ENCODE measurements around the gene TMEM100.
A peak's percentile ranks its signal among the peaks of the same experiment; 100 is the strongest.

The TMEM100 gene

GRCh38 chr17:55717898-55718735, 4.5 kb downstream of the TMEM100 start:
- DNase-seq, result peak; percentile 73

DNA sequence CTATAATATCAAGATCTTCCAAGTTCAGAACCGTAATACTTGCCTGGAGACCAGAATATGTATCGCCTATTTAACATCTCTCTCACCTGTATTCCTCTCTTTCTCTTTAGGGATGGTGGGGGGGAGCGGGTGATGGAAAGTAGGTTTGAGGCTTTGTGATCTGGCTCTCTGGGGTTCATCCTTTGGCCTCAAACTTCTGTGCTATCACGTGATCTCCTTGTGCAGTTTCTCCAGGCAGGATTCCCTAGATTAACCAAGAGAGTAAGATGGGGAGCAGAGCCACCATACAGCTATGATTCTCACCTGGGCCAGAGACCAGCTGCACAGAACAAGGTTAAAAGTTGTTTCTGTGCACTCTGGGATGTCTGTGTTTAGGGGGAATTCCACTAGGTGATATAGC, 5.2 kb downstream of the TMEM100 start:
- DNase-seq, result no peak

DNA sequence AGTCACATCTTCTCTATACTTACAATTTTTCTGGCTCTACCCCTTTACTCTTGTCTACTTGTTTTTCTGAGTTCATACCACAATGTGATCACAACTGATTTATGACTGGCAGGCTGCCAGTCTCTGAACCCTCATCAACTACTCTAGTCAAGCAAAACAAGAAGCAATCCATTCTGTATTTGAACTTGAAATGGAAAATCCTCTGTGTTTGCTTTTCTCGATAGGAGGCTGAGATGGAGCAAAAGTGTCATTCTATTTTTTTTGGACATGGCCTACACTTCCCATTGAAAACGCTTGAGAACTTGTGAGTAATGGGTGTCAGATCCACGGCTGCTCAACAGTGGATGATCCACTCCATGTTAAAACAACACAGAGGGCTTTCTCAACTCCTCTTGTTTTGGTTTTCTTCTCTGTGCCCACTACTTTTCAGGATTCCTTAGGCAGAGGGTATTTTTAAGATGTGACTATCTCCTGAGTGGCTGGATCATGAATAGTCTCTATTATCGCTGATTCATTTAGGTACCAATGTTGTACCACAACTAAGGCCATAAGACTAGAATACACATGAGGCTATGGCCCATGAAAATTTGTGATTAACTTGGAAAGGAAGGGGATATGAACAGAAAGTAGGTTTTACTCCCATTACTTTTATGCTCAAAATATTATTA, 11.7 kb downstream of the TMEM100 start:
- no peak for DNase-seq

DNA sequence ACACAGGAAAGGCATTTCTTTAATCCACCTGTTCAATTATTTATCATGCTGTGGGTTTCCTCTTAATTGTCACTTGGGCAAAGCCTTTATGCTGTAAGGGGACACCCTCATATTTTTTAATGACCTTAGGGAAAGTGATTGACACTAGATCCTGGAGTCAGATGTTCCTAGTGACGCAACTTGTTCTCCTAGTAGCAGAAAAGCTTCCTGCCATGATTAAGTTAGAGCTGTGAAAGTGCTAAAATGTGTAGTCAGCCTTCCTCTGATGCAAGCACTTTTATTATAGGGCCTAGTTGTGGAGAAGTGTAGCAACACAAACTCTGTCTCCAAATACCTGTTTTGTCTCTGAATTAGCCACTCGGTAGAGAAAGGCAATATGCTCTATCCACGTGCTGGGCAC, 12.3 kb downstream of the TMEM100 start:
- no peak for DNase-seq

GRCh38 chr17:55709984-55710383, 12.7 kb downstream of the TMEM100 start:
- no peak for DNase-seq

GRCh38 chr17:55709440-55709839, 13.2 kb downstream of the TMEM100 start:
- DNase-seq, result no peak

DNA sequence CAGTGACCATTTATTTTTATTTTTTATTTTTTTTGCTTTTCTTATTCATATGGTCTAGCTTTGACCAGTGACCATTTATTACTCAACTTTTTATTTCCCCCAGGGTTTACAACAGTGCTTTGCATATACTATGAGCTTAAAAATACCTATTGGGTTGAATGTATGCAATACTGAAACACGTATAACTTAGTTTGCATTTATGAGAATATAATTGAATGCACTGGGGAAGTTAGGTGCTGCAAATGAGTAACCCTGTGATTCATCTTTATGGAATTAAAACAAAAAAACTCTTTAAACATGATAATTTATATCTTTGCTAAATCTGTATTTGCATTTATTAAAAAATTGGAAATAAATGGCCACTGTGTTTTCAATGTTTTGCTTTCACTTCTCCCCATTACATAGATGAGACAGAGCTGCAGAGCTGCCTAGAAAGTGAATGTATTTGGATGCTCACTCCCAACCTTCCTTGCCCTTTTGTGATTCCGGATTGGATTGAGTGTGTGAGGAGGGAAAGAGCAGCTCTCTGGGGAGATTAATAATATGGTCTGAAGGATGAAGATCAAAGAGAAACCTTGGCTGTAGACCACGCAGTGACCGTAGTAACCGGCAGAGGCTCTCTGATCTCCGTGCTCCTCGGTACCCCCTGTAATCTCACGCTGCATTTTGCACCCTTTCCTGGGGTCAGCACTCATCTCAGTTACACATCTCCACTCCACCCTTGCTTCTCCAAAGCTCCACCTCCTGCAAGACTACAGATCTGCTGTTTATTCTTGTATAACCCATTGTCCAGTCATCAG, 14.3 kb downstream of the TMEM100 start:
- DNase-seq, result no peak

- no peak for DNase-seq
Observed at GRCh38 chr17:55706808-55707773, 15.6 kb downstream of the TMEM100 start.

DNA sequence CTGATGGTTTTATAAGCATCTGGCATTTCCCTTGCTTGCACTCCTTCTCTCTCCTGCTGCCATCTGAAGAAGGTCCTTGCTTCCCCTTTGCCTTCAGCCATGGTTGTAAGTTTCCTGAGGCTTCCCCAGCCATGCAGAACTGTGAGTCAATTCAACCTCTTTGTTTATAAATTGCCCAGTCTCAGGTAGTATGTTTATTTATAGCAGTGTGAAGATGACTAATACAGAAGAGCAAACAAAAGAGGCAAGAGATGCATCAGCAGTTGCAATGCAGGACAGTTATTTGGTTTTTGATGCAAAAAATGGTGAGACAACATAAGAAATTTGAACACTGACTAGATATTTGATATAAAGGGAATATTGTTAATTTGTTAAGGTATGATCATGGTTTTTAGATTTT, 16.8 kb downstream of the TMEM100 start:
- DNase-seq, result no peak

DNA sequence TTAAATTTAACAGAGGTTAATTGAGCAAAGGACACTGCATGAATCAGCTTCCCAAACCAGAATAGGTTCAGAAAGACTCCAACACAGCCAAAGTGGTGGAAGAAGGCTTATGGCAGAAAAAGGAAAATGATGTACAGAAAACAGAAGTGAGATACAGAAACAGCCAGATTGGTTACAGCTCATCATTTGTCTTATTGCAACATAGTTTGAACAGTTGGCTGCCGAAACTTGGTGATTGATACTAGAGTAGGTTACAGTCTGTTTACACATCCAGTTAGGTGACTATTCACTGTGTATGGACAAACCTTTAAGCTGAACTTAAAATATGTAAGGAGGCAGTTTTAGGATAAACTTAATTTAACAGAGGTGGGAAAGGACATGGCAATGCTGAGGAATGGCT, 18.3 kb downstream of the TMEM100 start:
- no peak for DNase-seq

- no peak for DNase-seq
Observed at GRCh38 chr17:55702150-55702549, 20.5 kb downstream of the TMEM100 start.

DNA sequence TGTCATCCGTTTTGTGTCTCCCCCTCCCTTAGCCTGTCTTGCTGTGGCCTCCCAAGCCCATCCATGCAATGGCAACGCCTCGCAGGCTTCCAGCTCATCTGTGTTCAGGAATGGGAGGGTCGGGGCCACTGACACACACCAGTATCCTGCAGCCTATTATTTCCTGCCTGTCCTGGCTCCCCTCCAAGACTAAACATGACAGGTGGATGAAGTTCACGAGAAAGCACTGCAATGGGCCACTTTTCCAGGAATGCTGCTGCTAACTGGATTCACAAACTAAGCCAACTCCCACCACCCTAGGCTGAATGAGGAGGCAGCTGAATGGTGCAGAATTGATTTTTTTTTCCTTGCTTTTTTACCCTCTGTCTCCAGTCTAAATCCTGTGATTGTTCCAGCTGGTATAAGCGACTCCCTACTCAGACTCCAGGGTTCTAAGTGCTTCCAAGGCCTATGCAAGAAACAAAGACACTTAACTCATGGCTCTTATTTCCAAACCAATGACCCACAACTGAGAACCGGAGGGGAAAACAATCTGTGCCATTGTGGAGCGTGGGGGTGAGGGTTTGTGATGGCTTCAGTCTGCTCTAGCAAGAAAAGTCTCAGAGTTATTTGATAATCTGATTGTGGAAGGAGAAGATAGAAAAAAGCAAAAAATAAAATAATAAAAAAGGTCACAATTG, 23.3 kb downstream of the TMEM100 start:
- no peak for DNase-seq

DNA sequence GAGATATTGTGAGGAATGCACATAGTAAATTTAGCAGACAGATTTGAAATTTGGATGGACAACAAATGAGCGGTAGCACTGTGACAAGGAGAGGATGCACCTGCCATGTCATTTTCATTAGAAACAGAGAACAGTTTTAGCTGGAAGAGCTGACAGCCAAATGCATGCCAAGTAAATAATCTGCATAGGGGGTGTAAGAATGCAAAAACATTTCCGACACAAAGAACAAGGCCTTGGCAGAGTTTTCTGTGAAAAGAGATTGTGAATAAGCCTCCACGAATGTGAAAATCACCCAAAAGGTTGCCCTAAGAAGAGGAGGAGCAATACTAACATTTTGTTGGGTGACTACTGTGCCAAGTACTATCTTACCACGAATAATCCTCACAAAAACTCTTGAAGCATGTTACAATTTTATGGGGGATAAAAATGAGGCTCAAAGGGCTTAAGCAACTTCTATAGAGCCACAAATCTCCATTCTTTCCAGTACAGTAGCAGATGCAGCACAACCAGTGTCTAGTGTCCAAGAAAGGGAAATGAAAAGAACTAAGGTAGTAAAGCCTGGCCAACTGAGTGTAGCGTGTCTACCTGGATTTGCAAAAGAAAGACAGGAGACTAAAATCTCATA, 28.3 kb downstream of the TMEM100 start:
- DNase-seq, result no peak

DNA sequence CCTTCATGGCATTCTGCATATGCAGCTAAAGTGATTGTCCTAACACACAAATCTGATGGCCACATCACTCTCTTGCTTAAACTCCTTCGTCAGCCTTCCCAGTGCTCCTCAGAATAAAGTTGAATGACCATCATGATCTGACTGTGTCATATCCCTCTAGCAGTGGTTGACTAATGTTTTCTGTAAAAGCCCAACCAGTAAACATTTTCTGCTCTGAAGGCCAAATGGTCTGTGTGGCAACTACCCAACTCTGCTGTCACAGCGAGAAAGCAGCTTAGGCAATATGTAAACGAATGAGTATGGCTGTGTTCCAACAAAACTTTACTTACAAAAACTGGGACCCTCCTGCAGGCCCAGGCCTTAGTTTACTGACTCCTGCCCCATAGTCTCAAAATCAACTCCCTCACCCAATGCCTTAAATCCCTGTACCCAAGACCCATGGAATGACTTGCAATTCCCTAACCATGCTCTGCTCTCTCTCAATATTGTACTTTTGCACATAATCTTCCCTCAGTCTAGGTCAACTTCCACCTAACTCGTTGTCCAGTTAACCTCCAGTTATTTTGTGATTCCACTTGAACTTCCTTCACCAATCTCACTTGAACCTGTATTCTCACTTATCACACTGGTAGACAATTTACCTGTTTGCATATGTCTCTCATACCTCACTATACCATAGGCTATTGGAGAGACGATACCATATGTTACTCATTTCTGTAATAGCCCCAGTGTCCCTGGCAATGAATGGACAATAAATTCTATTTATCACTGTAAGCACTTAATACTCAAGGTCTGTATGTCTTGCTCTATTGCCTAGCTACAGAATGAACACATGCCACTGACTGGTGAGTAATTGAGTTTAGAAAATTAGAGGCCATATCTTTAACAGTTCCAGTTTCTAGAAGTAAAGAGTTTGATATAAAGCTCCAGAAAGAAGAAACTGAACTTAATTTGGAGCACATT, 29.1 kb downstream of the TMEM100 start:
- no peak for DNase-seq

- DNase-seq, result no peak
Observed at GRCh38 chr17:55692276-55692675, 30.4 kb downstream of the TMEM100 start.

GRCh38 chr17:55691666-55692065, 31.0 kb downstream of the TMEM100 start:
- no peak for DNase-seq

DNA sequence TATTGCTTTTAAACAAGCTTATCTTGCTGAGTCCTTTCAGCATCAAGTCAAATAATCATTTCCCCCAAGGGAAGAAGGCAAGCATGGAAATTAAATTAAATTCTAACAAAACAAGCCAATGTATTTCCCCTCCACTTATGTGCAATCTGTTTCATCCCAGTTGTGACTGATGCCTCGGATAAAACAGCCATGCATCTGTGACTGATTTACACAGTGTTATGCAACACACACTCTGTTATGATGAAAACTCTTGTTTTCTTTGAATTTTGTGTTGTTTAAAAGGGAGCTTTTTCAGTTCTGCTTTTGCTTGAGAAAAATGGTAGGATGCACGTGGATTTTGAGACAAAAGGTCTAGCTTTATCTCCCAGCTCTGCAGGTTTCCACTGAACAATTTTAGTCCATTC, 32.6 kb downstream of the TMEM100 start:
- no peak for DNase-seq

DNA sequence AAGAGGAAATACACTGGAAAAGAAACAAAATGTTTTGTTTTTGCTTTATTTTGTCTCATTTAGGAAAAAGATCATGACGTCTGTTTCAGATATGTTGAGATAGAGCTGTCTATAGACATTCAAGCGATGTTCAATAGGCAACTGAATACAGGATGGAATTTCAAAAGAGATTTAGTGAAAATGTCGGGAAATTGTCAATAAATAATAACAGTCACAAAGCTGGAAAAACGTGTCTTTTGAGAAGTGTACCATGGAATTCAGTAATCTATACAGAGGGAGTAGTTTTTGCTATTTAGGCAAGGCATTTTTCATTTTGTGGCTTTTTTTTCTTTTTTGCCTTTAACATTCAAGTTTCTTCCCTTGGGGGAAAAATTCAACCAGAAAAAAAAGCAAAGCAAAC, 33.0 kb downstream of the TMEM100 start:
- no peak for DNase-seq

DNA sequence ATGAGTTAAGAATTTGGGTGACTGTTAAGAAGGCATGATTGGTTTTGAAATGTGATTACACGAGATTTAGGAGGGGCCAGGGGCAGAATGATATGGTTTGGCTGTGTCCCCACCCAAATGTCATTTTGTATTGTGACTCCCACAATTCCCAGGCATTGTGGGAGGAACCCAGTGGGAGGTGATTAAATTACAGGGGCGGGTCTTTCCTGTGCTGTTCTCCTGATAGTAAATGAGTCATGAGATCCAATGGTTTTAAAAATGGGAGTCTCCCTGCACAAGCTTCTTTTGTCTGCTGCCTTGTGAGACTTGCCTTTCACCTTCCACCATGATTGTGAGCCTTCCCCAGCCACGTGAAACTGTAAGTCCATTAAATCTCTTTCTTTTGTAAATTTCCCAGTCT, 34.6 kb downstream of the TMEM100 start:
- DNase-seq, result no peak

- no peak for DNase-seq
Observed at GRCh38 chr17:55687037-55687436, 35.6 kb downstream of the TMEM100 start.
